Stimulated activated CD4-positive, alpha-beta T cell treated with anti-CD3 and anti-CD28 coated beads, Interleukin-12 subunit alpha, Interleukin-12 subunit beta, amount 100 ng/mL, for 24 hours (primary cell): ENCODE results near the gene USP16.

Experiments used
- DNase-seq, 2 experiments: peaks; one replicate each; pipeline ENCODE4 v3.0.0-alpha.2; 2020; ENCODE audit warnings: low read depth in 2 of 2

USP16 gene

DNA sequence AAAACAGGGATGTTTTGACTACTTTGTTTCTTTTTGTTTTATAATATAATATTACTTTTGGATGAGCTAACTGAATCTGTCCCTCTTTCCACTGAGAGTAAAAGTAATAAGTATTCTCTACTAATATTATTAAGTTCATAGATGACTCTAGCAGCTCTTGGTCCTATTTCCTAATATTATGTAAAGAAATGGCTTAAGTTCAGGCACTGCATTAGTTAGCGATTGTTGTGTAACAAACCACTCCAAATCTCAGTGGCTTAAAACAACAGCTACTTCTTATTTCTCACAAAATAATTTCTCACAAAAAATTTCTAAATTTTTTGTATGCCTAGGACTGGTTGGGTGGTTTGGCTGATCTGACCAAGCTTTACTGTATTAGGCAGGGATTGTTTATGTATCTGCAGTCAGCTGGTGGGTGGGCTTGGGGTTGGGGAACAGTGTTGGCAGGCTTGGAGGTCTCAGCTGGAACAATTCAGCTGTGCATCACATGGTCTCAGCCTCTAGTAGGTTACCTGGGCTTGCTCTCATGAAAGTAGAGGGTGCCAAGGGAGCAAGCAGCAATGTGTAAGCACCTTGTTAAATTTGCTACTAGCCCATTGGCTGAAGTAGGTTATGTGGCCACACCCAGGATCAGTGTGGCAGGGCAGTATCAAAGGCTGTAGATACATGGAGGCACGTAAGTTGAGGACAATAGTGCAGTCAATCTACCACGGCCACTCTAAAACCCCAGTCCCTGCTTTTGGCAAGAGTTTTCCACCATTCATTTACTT, 57.8 kb downstream of the USP16 start:
- no peak for DNase-seq

DNA sequence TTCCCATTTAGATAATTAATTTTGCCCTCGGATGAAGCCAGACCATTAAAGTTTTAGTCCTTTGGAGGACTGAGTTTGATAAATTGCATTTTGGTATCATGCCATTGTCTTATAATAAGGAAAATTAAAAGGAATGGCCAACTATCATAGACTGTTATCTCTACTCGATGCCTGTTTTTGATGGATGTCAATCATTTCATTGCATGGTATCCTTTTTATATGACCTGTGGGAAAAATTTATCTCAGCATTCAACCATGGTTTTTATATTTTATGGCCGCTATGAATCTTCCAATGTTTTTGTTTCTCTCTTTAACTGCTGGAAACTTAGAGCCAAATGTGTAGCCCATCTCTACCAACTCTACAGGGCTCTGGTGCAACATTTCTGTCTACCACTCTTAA, 58.8 kb downstream of the USP16 start:
- DNase-seq, result no peak

DNA sequence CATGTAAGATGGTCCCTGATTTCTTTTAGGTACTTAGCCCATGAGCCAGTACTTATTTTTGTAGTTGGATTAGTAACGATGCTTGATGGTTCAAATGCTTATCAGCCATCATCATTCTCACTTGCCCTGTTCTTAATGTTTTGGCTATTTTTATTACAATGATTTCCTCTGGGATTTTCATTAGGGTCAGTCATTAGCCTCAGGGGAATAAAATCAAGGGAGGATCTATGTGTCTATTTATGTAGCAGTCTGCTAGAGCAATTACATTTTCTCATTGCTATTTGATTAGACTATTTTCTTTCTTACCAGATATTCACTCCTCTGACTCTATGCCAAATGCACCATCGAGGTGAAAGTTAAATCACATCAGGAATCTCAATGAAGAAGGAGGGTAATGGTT, 59.9 kb downstream of the USP16 start:
- no peak for DNase-seq

DNA sequence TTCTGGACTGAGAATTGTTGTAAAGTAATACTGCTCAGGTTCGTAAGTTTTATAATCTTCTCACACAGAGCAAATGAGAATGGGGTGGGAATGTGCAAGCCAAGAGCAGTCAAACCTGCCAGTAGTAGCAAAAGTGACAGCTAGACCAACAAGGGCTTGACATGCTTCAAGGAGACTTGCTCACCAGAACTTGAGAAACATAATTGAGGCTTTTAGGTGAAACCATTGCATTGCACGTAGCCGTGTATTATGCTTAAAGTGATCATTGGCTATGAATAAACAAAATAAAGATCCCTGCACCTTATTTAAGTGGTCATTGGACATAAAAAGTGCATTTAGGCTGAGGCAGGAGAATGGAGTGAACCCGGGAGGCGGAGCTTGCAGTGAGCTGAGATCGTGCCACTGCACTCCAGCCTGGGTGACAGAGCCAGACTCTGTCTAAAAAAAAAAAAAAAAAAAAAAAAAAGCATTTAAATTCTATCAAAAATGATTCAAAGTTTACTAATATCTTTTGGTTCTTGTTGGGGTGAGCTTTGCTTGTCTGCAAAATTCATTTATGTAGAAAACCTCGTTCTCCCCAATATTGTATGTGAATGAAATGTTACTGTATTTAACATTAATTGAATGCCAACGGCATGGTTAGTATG, 60.8 kb downstream of the USP16 start:
- DNase-seq, result no peak

DNA sequence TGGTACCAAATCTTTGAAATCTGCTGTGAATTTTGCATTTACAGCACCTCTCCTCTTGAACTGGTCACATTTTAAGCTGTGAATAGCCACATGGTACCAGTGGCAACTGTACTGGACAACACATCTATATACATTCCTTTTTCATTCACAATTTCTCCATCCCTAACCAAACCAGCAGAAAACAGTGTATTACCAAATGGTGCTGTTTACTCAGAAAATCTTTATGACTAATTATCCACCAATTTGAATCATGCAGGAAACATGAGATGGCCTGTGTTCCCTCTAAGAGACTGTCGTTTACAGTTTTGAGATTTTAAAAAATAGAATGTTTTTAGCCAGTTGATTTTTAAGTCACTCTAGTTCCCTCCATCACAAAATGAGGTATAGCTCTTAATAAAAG, 66.6 kb downstream of the USP16 start:
- no peak for DNase-seq

DNA sequence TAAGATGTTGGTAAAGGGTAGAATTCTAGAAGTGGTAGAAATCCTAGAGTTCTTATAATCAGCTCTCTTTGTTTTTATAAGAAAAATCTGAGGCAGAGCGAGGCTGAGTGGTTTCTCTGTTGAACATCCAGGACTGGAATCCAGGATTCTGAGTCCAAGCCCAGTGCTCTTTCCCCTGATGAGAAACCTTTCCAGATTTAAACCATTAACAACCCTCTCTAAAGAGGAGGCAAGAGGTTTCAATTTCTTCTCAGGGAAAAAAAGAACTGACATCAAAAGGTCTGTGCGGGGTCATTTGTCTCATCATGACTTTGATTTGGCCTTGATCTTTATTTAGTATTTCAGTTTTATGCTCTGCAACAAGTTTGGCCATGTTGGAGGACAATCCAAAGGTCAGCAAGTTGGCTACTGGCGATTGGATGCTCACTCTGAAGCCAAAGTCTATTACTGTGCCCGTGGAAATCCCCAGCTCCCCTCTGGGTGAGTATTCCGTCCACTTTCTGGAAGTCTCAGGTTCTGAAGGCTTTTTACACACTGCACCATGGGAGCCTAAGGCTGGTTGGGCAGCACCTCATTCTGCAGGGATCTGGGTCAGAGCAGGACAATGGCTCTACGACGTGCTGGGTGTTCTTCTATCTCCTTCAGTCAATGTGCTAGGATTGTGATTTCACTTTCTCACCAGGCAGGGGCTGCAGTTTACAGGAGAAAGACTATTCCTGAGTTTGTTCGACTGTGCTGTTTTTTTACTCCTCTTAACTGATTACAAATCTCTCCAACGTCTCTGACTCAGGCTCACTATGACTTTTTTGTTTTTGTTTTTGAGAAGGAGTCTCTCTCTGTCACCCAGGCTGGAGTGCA, 67.9 kb downstream of the USP16 start:
- no peak for DNase-seq

DNA sequence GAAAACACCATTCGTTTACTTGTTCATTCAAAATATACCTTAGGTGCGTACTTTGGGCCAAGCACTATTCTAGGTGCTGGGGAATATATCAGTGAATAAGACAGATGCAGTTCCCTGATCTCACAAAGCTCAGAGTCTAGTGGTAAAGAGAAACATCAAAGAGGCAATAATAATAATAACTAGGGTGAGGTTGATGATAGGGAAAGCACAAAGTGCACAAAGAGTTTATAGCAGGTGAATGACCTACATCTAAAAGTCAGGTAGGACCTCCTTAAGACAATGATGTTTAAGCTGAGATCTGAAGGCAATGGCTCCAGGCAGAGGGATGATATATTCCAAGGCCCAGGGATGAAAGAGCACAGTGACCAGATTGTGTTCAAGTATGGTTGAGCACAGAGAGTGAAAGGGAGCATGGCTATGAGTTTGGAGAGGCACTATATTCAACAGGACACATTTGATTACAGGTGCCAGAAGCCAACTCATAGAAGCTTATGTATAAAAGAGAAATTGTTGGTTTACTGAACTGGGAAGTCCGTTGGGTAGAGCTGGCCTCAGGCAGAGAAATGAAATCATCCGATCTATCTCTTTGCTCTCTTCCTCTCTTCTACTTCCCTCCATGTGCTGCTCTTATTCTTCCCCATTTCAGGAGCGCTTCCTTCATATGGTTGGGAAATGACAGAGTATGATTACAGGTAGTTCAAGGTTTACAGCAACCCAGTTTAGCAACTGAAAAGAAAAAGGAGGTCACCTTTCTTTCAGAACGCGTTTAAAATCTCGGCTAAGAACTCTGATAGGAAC, 71.9 kb downstream of the USP16 start:
- no peak for DNase-seq

DNA sequence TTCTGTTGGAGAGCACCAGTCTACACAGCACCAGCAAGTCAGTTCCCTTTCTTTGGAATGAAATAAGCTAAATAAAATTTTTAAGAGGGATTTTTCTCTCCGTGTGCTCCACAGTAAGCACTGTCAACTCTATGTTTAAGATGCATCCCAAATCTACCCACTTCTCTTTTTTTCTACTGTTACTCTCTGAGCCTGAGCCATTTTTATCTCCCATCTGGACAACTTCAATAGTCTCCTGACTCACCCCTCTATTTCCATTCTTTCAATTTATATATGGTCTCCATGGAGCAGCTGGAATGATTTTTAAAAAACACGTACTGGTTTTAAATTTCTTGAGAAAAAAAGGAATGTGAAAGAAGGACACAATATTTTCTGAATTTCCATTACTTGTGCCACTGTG, 73.7 kb downstream of the USP16 start:
- DNase-seq, result no peak

DNA sequence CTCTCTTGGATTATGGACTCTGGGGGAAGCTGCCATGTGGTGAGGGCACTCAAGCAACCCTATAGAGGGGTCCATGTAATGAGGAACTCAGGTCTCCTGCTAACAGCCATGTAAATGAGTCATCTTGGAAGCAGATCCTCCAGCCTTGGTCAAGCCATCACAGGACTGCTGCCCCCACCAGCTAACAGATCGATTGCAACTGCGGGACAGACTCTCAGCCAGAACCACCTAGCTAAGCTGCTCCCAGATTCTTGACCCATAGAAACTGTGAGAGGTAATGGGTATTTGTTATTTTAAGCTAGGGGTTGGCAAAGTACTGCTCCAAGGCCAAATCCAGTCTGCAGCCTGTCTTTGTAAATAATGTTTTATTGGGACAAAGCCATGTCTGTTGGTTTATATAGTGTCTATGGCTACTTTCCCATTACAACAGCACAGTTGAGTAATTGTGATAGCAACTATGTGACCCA, 78.4 kb downstream of the USP16 start:
- DNase-seq, result no peak
